Small intestine (tissue), 7 donors: ENCODE measurements around the gene TUSC2. TPM values are rescaled to one million over a fixed set of nuclear protein-coding genes. Genes with fewer than 3 reads are reported as not detected.
"Not testable (repeated sequence)": the region's sequence is repeated elsewhere in the genome, so short reads cannot be mapped to it uniquely, and the experiment has no call there.

Source experiments
- DNase-seq, 2 donors: peaks; one replicate each; pipeline versions ENCODE4 v3.0.0 to v3.0.0-alpha.2; 2013
- FAIRE-seq: peaks from 2 replicates; lab custom pipeline; 2012; peaks lifted over from hg19 to GRCh38; lab: Jason Lieb, UNC
- H3K27ac ChIP-seq, 3 donors: one replicate each; pipeline ENCODE4 v1.5.1; 2013; ENCODE audit warnings: low read length in 2 of 3, mild to moderate bottlenecking in 2 of 3, control low read depth in 1 of 3, inconsistent platforms in 1 of 3, low read depth in 1 of 3, moderate library complexity in 1 of 3
- H3K27me3 ChIP-seq, 3 donors: one replicate each; pipeline ENCODE4 v1.6.1; 2013; ENCODE audit warnings: low read length in 3 of 3, inconsistent platforms in 1 of 3; ENCODE audit not compliant: control insufficient read depth in 3 of 3, insufficient read depth in 3 of 3
- H3K36me3 ChIP-seq, 3 donors: one replicate each; pipeline ENCODE4 v1.6.1; 2013; ENCODE audit warnings: low read length in 3 of 3, inconsistent platforms in 1 of 3, low read depth in 1 of 3, mild to moderate bottlenecking in 1 of 3, moderate library complexity in 1 of 3; ENCODE audit not compliant: control insufficient read depth in 3 of 3, insufficient read depth in 2 of 3
- H3K4me1 ChIP-seq, 3 donors: one replicate each; pipeline ENCODE4 v1.6.1; 2013; ENCODE audit warnings: low read length in 2 of 3, inconsistent platforms in 1 of 3, low read depth in 1 of 3, mild to moderate bottlenecking in 1 of 3, moderate library complexity in 1 of 3; ENCODE audit not compliant: control insufficient read depth in 3 of 3, insufficient read depth in 2 of 3
- H3K4me3 ChIP-seq, 3 donors: one replicate each; pipeline ENCODE4 v1.5.1; 2013; ENCODE audit warnings: low read length in 3 of 3, control low read depth in 1 of 3, inconsistent platforms in 1 of 3, low read depth in 1 of 3, mild to moderate bottlenecking in 1 of 3, moderate library complexity in 1 of 3
- H3K9me3 ChIP-seq, 2 donors: one replicate each; pipeline ENCODE4 v1.6.1; 2013; ENCODE audit warnings: low read depth in 1 of 2, low read length in 1 of 2; ENCODE audit not compliant: control insufficient read depth in 2 of 2, insufficient read depth in 1 of 2
- WGBS, 3 donors: extraction: QIAGEN DNeasy Blood & Tissue Kit; methylation state at CpG; one replicate each; pipeline ENCODE4 v1.1.7; 2013; 5-methylcytosine and 5-hydroxymethylcytosine counted together
- polyA plus RNA-seq, 4 donors: library from polyadenylated mRNA; stranded (reverse) in 3 of 4; unstranded in 1 of 4; fragments of 200-250 nt in 3 of 4; fragments of 120-200 nt in 1 of 4; gene quantifications; one replicate each; pipeline versions ENCODE4 v1.2.1 to v1.2.3, GENCODE V29; 2013
- donor health status: healthy with polysubstance abuse.
- donor health status: control.
- donor health status: control.
- donor health status: Bipolar disorder and iron deficiency.
- donor health status: healthy.

Gene TUSC2
- polyA plus RNA-seq, 4 donors = 26.8 to 46.2 (median 30.6) TPM

- no peaks in the 10 kb centered on the region for H3K27me3 ChIP-seq
- DNase-seq = peak; percentile 91 to 92
- H3K36me3 ChIP-seq = peaks cover 0 to 60% (median 0%) of the 10 kb centered on the region in 3 donors
- FAIRE-seq = no peak
- peak overlapping the region; percentile 84 to 90 (median 85) for H3K27ac ChIP-seq
- no peak overlapping the region for H3K4me3 ChIP-seq
- H3K9me3 ChIP-seq = no peaks in the 10 kb centered on the region
- 8 to 45% (median 22%) methylated on average over 9 of the region's 9 CpGs for WGBS, 3 donors
- H3K4me1 ChIP-seq = peaks cover 3 to 44% (median 5%) of the 10 kb centered on the region in 3 donors
Measured at GRCh38 chr3:50316657-50317242, 11.3 kb downstream of the TUSC2 start.

DNA sequence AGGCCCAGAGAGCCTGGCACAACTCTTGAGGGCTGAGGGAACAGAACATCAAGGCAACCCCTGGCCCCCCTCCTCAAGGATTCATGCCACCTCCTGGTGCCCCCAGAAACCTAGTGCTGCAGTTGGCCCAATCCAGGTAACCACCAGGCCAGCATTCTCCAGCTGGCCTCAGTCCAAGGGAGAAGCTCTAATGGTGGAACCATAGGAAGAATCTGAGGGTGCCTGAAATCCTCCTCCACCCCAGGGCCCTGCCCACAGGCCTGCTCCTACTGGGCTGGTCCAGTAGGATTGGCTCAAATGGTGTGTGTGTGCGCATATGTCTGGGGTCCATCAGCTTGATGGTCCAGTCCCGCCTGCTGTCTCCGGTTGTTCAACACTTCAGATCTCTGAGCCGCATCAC is 13.2 kb downstream of the TUSC2 start:
- no peaks in the 10 kb centered on the region for H3K9me3 ChIP-seq
- no peak for FAIRE-seq
- WGBS, 3 donors = 95 to 100% (median 97%) methylated on average over 4 of the region's 4 CpGs

DNA sequence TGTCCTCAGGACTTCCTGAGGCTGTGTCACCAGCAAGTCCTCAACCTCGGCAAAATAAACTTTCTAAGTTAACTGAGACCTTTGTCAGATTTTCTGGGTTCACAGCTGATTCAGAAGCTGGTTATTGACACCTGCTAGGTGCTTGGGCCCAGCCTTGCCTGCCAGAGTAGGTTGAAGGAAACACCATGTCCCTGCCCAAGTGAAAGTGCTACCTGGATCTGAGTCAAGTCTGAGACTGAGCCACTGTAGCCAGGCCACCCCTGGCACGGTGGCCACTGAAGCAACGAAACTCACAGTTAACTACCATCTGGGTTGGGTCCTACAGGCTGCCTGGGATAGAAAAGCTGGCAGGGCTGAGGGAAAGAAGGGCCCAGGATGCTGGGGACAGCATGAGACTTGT is 13.7 kb downstream of the TUSC2 start:
- H3K4me3 ChIP-seq = no peak overlapping the region
- 77 to 81% (median 80%) methylated on average over 3 of the region's 3 CpGs for WGBS, 3 donors
- DNase-seq (no peak), FAIRE-seq (no peak)
- peaks cover 0 to 5% of the 10 kb centered on the region in 2 donors for H3K9me3 ChIP-seq
- H3K27ac ChIP-seq = no peak overlapping the region
- H3K27me3 ChIP-seq = no peaks in the 10 kb centered on the region
- peaks cover 0 to 32% (median 4%) of the 10 kb centered on the region in 3 donors for H3K4me1 ChIP-seq
- H3K36me3 ChIP-seq = peaks cover 0 to 48% (median 0%) of the 10 kb centered on the region in 3 donors

More for the DNA sequence above, 13.2 kb downstream of the TUSC2 start:
- no peak for DNase-seq
- Histone ChIP-seq H3K36me3 (peaks cover 0 to 53% (median 0%) of the 10 kb centered on the region in 3 donors), H3K4me3 (no peak overlapping the region), H3K4me1 (peaks cover 0 to 37% (median 4%) of the 10 kb centered on the region in 3 donors), H3K27me3 (no peaks in the 10 kb centered on the region), H3K27ac (no peak overlapping the region)

DNA sequence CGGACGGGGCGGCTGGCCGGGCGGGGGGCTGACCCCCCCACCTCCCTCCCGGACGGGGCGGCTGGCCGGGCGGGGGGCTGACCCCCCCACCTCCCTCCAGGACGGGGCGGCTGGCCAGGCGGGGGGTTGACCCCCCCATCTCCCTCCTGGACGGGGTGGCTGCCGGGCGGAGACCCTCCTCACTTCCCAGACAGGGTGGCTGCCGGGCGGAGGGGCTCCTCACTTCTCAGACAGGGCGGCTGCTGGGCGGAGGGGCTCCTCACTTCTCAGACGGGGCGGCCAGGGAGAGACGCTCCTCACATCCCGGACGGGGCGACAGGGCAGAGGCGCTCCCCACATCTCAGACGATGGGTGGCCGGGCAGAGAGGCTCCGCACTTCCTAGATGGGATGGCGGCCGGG is 16.0 kb downstream of the TUSC2 start:
- not testable (repeated sequence) for H3K4me3 ChIP-seq, H3K4me1 ChIP-seq, H3K27me3 ChIP-seq, FAIRE-seq, DNase-seq, H3K27ac ChIP-seq
- peaks cover 0 to 22% of the 10 kb centered on the region in 2 donors for H3K9me3 ChIP-seq
- peaks cover 0 to 25% (median 0%) of the 10 kb centered on the region in 3 donors for H3K36me3 ChIP-seq
- WGBS, 3 donors = 91 to 98% (median 93%) methylated on average over 9 to 32 of the region's 32 CpGs

DNA sequence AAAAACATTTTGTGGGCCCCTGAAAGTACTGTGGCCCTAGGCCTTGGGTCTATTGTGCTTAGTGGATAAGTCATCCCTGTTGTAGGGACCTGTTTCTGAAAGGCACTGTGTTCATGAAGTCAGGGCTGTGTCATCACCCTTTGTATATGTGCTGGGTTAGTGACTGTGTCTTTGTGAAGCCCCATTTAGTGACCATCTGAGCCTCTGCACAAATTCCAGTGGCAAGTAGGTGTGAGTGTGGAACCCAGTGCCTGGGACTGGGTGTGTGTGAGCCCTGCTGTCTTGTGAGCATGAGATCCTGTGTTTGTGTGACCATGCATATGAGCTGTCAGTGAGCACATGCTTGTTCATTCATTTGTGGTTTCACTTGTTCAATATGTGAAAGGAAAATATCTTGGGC is 23.4 kb downstream of the TUSC2 start:
- no peak for DNase-seq
- peaks cover 0 to 20% of the 10 kb centered on the region in 2 donors for H3K9me3 ChIP-seq
- H3K4me3 ChIP-seq = no peak overlapping the region
- H3K36me3 ChIP-seq = peaks cover 0 to 2% (median 0%) of the 10 kb centered on the region in 3 donors
- no peak for FAIRE-seq
- H3K4me1 ChIP-seq = peaks cover 4 to 34% (median 7%) of the 10 kb centered on the region in 3 donors
- no peaks in the 10 kb centered on the region for H3K27me3 ChIP-seq
- no peak overlapping the region for H3K27ac ChIP-seq

DNA sequence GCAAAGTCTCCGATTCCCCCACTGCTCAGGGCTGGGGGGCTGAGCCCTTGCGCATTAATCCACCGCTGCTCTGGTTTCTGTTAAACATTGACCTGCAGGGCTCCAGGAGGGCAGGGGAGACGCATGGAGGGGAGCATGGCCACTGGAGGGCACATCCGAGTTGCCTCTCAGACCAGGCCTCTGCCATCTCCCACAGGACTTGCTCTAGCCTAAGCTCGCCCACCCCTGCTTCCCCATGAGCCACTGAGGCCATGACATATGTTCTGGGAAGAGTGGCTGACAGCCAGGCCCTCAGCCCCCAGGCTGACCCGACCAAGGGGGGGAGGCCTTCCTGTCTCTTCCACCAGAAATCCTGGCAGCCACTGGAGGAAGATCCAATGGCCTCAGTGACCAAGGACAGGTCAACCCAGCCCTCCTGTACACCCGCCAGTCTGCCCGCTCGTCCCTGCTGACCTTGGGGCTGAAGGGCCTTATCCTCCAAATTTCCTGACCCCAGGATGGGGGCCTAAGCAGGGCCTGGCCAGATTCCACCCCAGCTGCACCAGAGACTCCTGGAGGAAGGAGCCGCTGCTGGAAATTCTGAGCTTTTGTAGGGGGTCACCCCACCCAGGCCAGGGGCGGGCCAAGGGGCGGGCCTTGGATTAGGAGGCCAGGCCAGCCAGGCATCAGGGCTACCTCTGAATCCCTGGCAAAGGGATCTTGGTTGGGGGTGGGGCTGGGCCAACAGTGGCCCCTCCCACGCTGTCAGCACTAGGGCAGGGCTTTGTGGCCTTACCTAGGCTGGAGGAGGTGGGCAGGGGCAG is 24.8 kb downstream of the TUSC2 start, which contains the start of gene HYAL1:
Gene HYAL1, minus strand, starts transcription at position 562 of the 803 bp plus-strand sequence. CDS start 618 bp downstream, outside the sequence.
- Histone ChIP-seq H3K27me3 (no peaks in the 10 kb centered on the region), H3K4me3 (no peak within 1 kb of the TSS), H3K27ac (peak within 1 kb of the TSS in 2 of 3 donors; percentile 37 to 67), H3K36me3 (peaks cover 0 to 2% (median 0%) of the 10 kb centered on the region in 3 donors), H3K9me3 (peaks cover 0 to 8% of the 10 kb centered on the region in 2 donors), H3K4me1 (peaks cover 7 to 42% (median 9%) of the 10 kb centered on the region in 3 donors)
- DNase-seq (peak; percentile 48 to 75), FAIRE-seq (no peak)
- WGBS, 3 donors = 49 to 70% (median 54%) methylated on average over 13 to 14 of the region's 14 CpGs

GRCh38 chr3:50302095-50303012 is 25.7 kb downstream of the TUSC2 start:
- no peaks in the 10 kb centered on the region for H3K9me3 ChIP-seq
- WGBS, 3 donors = 87 to 91% (median 88%) methylated on average over 29 to 32 of the region's 32 CpGs
- H3K27me3 ChIP-seq = no peaks in the 10 kb centered on the region
- H3K27ac ChIP-seq = peak overlapping the region in 2 of 3 donors; percentile 37 to 67
- FAIRE-seq (no peak), DNase-seq (no peak)
- H3K36me3 ChIP-seq = peaks cover 0 to 6% (median 0%) of the 10 kb centered on the region in 3 donors
- no peak overlapping the region for H3K4me3 ChIP-seq
- peaks cover 7 to 47% (median 9%) of the 10 kb centered on the region in 3 donors for H3K4me1 ChIP-seq
